GM12864 (cell line): ENCODE results near the gene HS2ST1.

ENCODE experiments used
- DNase-seq: peaks from one replicate; pipeline ENCODE4 v3.0.0-alpha.2; 2011; ENCODE audit warnings: low read depth
- H3K4me3 ChIP-seq: 2 replicates; pipeline ENCODE4 v1.5.1; 2011; ENCODE audit warnings: mild to moderate bottlenecking, low read depth, low read length, control low read depth
- TF ChIP-seq, protein P1 (sequence below): IDR thresholded peaks from 2 replicates; pipeline ENCODE4 v1.5.1; 2011; ENCODE audit warnings: low read depth, mild to moderate bottlenecking, moderate library complexity, low read length, control low read depth, inconsistent platforms; ENCODE audit errors: missing control alignments

HS2ST1 gene

DNA sequence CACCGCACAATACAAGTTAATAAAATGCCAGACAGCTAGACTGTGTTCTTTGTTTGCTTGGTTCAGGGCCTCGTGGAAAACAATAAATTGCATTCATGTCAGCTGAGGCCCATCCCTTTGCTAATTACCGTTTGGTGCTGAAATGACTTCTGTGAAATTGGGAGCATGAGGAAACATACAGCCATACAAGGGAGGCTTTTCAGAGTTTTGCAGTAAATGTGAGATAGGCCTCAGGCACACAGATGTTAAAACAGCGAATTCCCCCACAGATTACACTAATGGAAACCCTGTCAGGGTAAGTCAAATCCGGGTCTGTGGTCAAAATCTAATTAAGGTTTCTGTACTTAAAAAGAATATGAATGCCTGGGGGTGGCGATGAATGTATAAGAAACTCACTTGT lies 240.7 kb downstream of the HS2ST1 start:
- no peak for DNase-seq
- TF ChIP-seq, protein P1, sequence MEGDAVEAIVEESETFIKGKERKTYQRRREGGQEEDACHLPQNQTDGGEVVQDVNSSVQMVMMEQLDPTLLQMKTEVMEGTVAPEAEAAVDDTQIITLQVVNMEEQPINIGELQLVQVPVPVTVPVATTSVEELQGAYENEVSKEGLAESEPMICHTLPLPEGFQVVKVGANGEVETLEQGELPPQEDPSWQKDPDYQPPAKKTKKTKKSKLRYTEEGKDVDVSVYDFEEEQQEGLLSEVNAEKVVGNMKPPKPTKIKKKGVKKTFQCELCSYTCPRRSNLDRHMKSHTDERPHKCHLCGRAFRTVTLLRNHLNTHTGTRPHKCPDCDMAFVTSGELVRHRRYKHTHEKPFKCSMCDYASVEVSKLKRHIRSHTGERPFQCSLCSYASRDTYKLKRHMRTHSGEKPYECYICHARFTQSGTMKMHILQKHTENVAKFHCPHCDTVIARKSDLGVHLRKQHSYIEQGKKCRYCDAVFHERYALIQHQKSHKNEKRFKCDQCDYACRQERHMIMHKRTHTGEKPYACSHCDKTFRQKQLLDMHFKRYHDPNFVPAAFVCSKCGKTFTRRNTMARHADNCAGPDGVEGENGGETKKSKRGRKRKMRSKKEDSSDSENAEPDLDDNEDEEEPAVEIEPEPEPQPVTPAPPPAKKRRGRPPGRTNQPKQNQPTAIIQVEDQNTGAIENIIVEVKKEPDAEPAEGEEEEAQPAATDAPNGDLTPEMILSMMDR: no peak

DNA sequence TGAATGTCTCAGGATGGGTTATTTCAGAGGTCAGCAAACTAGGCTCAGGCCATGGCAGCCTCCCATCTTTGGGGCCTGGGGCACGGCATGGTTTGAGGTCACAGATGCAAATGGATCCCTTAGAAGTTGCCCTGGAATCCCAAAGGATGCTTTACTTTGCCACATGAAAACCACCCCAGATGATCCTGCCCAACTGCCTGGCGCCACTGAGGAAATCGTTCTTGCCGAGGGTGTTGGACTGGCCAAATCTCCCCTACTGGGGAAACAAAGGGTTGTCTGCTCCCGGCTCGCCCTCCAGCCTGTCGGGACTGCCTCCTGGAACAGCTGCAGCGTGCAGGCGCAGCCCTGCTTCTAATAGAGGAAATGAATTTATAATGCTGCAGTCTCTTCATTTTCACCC lies 241.2 kb downstream of the HS2ST1 start:
- no peak for DNase-seq
- TF ChIP-seq, protein P1: no peak
- H3K4me3 ChIP-seq: no peak overlapping the region

More for the DNA sequence above, 240.7 kb downstream of the HS2ST1 start:
- H3K4me3 ChIP-seq: no peak overlapping the region

DNA sequence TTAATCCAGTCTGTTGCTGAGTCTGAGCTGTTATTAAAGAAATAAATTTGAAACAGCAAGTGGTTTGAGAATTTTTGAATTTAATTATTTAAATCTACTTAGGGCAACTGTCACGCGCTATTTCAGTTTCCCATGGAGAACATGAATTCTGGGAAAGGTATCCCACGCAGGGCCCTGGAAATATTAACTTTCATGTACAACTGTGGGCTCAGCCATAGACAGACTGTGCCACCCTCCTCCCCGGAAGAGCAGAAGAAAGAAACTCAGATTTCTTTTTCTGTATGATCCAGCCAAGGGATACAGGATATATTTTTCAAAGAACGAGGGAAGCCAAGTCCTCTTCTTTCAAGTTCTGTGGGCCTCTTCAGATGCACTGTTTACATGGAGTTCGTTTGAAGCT lies 241.7 kb downstream of the HS2ST1 start:
- DNase-seq: no peak
- TF ChIP-seq, protein P1: no peak
- H3K4me3 ChIP-seq: no peak overlapping the region

DNA sequence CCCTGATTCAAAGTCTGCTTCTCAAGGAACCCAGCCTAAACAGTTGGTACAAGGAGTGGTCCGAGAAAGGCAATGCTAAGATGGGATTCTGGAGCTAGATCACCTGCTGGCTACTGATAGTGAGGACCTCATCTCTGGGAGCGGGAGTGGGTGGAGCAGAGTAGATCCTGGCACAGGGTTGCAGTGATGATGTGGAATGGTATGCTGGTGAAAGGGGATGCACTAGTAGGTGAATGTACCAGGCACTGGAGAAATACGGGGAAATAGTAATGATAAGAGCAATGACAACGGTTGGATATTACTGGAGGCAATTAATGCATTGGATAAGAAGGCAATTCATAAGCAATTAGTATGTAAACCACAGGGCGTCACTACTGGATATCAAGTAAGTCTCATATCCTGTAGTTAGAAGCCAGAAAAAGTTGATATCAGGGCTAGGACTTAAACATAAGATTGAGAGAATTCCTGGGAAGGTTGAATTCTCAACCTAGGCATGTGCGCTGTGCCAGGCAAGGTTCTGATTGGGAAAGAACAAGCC lies 245.0 kb downstream of the HS2ST1 start:
- TF ChIP-seq, protein P1: no peak
- H3K4me3 ChIP-seq: no peak overlapping the region
- no peak for DNase-seq
